HG02571 (cell line): Measurements from ENCODE around the gene ZNF423.
A peak's percentile ranks its signal among the peaks of the same experiment; 100 is the strongest.

Experiments used
- ATAC-seq: cut with Tn5 transposase; IDR thresholded peaks from one replicate; pipeline ENCODE4 v1.9.1; 2021; ENCODE audit warnings: mild to moderate bottlenecking, moderate library complexity; ENCODE audit not compliant: unreplicated experiment

The ZNF423 gene

DNA sequence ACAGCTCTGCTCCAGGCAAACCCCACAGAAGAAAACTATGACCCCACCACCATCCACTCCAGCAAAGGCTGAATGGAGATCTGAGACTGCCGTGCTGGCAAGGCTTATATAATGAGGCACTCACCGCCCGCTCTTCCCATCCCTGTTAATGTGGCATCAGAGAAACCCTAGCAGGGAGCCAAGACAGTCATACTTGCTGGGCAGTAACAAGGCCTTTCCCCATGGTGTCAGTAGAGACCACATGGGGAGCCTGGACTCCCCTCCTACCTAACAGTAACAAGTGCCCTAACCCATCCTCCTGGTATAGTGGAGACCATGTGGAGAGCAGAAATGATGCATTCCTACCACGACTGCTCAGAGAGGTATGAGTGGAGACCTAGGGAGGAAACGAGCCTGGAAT, 247.1 kb downstream of the ZNF423 start:
- ATAC-seq = no peak

DNA sequence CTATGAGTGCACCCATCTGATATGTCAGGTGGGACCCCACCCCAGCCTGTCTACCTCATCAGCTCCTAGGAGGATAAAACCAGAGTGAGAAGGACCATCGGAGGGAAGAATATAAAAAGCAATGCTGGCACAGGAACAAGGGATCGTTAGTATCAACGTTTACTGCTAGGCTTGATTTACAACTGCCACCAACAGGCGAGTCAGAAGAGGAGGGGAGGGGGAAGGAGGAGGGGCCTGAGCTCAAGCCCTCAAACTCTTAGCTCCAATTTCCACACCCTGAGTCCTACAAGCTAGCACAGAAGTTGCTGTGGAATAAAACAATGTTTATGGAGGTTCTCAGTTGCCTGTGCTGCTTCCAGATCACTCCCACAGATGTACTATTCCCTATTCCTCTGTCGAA, 247.8 kb downstream of the ZNF423 start:
- no peak for ATAC-seq

DNA sequence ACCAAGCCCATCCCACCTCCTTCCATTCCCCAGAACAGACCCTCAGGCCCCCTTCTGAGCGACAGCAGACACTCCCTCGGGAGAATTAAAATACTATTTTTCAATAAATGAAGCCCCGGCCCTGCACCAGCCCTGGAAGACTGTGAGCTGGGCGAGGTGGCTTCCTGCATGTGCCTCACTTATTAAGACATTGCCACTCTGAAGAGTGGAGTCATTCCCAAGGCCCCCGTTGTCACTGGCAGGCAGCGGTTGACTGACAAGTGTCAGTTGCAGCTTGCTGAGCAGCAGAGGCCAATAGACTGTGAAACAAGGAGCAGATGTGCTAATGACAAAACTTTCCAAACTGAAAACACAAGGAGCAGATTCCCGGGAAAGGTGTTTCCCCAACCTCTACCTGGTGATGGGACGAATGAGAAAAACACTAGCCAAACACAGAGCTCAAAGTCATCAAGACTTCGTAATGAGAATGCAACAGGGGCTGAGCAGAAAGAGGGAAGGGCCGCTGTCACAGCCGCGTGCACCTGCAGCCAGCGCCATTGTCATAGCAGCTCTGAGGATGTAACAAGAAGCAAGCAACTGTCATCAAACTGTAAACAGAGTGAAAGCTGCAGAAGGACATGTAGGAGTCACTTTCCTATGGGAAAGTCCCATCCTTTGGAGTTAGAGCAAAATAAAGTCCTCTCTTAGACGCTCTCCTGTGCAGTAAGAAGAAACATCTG, 250.2 kb downstream of the ZNF423 start:
- ATAC-seq = no peak

DNA sequence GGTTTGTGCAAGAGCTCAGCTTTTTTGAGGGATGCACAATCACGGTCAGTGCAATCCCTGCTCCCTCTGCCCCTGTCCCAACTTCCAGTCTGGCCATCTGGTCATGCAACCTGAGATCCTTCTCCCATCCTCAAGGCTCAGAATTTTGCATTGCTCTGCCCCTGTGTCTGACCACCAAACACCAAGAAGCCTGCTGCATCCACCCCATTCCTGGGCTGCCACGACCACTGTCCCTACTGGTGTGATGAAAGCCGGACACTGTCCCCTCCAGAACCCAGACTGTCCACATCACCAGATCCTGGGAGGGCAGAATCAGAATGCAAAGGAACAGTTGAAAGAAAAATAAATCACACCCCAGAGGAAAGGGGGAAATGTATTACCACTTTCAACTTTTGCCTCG, 251.3 kb downstream of the ZNF423 start:
- no peak for ATAC-seq

DNA sequence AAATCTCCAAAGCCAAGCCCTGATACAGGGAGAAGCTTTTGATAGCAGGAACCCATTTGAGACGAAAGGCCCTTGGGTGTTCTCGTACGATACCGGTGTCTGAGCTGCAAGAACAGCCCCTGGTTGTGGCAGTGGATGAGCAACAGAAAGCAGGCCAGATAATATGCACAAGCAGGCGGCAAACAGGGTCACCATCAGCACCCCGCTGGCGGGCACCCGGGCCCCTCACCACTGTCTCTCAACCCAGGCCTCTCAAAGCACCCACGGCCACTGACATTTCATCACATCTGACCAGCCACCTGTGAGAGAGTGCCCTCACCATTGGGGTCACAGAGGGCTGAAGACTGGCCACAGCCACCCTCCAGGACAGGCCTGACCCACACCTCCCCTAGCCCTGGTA, 252.0 kb downstream of the ZNF423 start:
- ATAC-seq = no peak

DNA sequence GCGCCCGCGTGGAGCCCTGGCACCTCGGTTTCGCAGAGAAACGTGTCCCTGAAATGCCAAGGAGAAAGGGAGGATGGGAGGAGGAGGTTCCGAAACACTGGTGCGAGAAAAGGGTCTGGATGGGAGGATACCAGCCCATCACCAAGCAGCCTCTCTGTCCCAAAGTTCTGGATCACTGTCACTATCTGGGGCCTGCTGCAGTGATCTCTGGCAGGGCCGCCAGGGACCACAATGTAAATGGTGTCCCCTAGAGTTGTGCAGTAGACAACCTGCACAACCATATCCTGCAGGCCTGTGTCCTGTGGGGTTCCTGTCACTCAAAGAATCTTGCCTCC, 253.0 kb downstream of the ZNF423 start:
- no peak for ATAC-seq

DNA sequence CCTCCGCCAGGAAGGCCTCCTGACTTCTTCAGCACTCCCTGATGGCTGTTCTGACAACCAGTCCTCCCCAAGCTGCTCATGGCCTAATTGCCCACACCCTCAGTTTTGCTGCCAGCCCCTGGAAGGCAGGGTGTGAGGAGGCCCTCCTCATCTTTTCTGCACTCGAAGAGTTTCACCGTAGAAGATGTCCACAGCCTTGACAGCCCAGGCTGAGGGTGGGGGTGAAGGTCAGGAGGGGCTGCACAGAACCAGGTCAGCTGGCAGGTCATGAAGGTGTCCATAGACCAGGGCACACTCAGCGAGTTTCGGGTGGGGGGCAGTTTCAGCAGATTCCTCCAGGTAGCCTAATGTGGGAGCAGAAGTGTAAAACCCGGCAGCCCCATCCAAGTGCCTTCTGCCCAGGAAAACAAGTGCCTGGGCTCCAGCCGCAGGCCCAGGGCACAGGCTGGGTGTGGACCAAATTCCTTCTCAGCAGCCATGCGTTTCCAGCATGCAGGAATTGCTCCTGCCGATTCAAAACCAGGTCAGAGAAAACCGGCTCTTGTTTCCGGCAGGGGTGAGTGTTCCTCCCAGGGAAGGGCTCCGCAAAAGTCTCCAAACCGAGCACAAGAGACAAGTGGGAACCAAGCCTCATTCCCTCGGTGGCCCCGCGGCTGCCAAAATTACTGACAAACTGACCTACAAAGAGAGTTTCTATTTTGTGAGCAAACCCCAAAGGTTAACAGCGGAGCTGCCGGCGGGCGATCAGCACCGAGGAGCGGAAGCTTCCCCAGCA, 253.5 kb downstream of the ZNF423 start:
- ATAC-seq = no peak

DNA sequence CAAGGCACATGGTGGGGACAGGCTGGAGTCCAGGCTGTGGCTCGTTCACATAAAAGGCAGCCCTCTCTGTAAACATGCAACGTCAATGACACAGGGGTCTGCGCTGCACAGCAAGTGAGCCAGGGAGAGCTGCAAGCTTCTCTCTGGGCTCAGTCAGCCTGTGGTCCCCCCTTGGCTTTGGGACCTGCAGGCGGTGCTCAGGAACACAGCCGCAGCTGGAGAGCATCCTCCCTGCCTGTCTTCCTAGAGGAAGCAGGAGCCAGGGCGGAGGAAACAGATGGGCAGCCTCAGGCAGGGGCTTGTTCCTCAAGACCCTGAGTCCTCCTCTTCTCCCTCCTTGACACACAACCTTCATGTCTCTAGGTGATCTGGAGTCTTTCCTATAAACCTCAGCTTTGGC, 254.3 kb downstream of the ZNF423 start:
- ATAC-seq = no peak

DNA sequence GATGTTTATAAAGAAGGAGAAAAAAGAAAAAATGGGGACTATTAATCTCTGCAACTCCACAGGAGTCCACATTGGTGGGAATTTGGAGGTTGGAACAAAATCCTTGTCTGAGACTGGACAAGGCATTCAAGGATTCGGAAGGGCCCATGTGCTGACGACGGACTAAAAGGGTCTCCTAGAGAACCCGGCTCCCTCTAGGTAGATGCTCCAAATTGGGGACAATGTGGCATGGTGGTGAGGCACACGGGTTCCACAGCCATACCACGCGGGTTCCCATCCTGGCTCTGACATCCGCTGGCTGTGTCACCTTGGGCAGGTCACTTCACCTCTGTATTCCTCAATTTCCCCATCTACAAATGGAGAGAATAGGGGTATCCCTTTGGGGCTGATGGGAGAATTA, 254.9 kb downstream of the ZNF423 start:
- ATAC-seq = no peak

DNA sequence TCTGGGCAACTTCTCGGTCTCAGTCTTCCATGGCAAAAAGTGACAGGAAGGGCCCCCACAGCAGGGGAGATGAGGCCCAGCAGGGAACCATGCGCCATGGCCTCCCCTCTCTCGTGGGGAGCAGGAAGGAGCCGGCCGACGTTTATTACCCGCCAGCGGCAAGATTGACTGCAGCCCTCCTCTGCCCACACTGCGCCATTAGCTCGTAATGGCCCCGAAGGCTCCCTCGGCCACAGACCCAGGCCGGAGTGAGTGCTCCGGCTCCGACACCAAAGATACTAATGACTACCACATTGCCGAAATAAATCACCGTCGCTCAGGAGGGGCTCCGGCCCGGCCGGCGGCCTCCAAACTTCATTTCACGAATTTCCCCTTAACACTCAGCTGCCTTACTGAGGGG, 255.4 kb downstream of the ZNF423 start:
- no peak for ATAC-seq

DNA sequence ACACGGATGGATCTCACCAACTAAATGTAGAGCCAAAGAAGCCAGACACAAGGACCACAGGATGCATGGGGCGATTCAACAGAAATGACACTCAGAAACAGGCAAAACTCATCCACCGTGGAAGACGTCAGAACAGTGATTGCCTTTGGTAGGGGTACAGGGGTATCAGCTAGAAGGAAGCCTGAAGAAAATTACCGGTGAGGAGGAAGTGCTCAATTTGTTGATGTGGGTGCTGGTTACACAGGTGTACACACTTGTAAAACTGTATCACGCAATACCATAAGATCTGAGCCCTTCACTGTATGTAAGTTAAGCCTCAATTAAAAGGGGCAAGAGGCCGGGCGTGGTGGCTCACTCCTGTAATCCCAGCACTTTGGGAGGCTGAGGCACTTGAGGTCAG, 256.2 kb downstream of the ZNF423 start:
- ATAC-seq = no peak

DNA sequence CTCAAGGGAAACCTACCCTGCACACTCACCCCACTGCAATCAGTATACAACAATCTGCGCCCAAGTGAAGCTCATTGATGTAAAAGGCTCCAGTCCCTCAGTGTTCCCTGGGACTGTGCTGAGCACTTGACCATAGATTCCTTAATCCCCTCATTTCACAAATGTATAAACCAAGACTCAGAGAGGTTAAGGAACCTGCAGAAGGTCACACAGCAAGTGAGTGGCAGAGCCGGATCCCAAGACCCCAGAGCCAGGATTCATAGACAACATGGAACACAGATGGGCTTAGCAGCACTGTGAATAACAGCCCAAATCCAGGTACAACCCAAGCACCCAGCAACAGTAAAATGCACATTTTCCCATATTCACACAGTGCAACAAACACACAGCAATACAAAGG, 256.6 kb downstream of the ZNF423 start:
- no peak for ATAC-seq

DNA sequence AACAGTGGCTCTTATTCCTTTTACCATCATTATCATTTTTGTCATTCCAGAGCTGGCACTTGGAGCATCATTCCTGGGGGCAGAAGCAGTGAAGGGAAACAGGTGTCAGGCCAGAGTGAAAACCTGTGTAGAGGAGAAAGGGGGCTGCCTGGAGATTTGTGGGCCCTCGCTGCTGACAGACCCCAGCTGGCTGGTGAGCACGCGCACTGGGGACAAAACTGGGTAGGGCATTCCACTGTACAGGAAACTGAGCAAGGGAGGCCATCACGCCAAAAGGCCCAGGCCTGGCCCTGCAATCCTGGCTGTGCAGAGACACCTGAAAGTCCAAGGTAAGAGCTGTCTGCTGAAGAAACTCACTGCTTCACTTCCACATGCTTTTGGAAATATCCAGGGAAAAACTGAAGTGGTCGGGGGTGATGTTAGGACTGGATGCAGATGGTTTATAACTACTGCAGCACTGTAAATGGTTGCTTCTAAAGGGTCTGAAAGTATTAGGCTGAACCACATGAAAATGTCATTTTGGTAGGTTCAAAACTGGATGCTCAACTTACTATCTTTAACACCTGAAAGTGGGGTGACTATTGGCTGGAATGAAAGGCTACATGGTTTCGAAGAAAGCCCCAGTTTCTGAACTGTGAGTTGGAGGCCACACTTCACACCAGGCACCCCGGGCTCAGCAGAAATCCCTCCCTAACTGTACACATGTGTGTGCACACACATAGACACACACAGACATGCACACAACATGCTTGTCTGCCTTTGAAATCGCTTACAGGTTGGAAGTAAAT, 257.3 kb downstream of the ZNF423 start:
- ATAC-seq = peak; percentile 78

DNA sequence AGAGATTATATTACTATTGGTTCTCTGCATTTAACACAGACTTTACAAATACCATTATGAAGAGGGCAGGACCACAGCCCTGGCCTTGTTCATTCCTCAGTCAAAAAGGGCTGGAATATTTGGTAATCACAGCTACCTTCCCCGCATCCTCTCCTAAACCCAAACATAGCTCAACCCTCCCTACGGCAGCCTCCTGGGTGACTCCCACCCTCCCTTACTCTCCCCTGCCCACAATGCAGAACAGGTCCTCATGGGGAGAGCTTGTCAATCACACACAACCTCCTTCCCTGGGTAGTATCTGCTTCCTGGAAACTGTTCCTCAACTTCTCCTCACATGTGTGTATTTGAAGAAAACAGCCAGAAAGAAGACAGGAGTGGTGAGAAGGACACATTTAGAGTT, 258.1 kb downstream of the ZNF423 start:
- no peak for ATAC-seq

DNA sequence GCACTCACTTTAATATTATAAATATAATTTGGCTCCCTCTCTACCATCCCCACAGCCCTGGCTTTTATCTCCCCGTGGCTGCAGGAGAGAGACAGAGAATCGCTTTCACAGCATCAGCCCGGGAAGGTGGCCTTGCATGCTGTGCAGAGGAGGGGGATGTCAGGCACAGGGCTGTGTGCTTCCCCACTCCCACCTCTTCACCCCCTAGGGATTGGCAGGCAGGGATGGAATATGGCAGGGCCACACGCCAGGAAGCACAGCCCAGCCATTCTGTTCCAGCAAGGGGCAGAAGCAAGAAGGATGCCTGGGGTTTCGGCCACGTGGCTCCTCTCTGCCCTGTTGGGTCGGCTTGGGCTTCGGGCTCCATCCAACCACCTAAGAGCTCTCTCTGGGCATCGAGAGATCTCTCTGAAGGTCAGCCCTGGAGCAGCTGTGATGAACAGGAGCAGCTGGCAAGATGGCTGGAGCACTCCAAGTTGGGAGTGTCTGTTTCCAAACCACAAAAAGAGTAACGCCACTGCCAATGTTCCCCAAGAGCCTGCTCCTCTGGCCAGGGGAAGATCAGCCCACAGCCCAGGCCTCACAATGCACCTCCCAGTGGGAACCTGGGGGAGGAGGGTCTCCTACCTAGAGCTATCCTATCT, 259.1 kb downstream of the ZNF423 start:
- no peak for ATAC-seq

DNA sequence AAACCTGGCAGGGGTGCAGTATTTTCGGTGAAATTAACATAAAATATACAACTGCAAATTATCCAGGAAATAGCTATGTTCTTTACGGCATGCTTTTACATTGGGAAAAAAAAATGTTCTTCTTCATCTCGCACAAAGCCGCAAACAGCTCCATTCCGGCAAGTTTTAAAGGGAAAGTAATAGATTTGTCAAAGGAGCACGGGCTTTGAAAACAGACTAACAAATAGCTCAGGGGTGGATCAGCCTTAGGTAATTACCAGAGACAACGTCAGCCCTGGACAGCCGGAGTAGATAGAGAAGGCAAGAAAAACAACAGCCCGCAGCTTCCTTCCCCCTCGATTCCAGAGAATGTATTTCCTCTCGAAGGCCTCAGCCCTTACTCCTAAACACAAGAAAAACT, 259.8 kb downstream of the ZNF423 start:
- ATAC-seq = no peak

DNA sequence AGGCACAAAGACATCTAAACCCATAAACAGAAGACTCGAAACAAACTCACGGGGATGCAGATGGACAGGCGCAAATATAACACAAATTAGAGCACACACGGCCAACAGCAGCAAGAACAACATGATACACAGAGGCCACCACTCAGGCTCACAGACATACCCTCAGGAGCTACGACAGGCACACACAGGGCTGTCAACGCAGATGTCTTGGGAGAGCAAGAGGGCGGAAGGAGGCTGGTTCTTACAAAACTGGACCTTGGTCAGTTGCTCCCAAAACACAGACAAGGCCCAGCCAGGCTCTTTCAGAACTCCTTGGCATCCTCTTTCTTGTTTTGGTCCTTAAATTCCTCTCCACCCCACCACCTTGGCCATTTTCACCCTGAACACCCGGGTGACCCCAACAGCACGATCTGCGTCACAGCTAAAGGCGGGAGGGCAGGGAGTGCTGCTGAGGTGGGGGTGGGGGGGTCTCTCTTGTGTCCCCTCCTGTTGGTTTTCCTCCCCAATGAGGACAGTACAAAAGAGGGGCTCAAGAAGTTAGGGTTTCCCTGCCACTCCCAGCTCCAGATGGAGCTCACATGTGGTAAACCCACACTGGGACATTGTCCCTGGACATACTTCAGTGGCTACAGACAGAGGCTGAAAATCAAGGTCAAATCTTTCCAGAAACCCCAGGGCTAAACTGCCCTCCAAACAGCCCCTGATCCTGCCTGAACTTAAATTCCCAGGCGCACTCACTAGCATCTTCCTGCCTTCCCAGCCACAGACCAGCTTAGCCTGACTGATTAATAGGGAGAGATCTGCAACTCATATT, 261.0 kb downstream of the ZNF423 start:
- no peak for ATAC-seq

DNA sequence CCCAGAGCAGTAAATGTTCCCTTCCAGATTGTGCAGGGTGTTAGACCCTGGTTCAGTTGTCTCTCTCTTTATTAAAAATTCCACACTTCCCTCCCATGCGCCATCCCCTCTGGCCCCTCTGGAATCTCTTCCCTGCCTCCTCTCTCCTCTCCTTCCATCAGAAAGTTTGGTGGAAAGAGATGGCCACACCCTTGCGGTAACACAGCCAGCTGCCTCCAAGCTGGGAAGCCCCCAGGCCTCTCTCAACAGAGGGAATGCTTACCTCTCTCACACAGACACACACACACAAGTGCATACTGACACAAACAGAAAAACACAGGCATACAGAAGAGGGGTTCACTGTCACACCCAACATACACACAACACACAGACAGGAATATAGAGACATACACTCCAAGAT, 261.8 kb downstream of the ZNF423 start:
- ATAC-seq = no peak

DNA sequence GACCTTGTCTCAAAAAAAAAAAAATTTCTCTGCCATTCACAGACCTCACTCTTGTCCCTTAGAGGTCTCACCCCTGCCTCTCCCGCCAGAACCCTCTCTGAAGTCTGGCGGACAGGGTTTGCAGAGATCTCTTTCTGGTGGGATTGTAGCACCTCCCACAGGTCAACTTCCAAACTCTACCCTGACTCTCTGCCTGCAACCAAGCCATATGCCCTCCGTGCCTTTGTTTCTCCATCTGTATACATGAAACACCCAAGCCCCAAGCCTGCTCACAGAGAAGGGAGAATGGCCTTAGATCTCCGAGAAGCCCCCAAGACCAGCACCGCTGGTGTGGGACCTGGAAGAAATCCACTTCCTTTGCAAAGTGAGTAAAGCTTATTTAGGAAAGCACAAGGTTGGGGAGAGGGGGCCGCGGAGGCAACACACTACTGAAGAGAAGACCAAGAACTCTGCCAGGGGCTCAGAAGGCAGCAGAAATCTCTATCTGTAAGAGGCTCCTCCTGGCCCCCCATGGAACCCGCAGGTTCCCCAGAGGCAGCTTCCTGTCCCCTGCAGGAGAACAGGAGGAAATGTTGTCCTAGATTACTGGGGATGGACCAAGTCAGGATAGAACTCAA, 262.4 kb downstream of the ZNF423 start:
- no peak for ATAC-seq
